Subcutaneous adipose tissue (tissue), 4 donors: Measurements from ENCODE around the gene FITM2. TPM values are rescaled to one million over a fixed set of nuclear protein-coding genes. Genes with fewer than 3 reads are reported as not detected.

ENCODE experiments used
- total RNA-seq, 4 donors: library from RNA; depleted of rRNA; stranded (reverse); fragments of >200 nt; gene quantifications; one replicate each; pipeline ENCODE4 v1.1.0, GENCODE V29; 2016
- TF ChIP-seq, protein P1 (sequence below): fragments of 450-650 bp; IDR thresholded peaks from one replicate; pipeline ENCODE4 v1.5.1; 2016; ENCODE audit warnings: low read depth, mild to moderate bottlenecking, control low read depth, antibody characterized with exemption, moderate library complexity

FITM2 gene, protein sequence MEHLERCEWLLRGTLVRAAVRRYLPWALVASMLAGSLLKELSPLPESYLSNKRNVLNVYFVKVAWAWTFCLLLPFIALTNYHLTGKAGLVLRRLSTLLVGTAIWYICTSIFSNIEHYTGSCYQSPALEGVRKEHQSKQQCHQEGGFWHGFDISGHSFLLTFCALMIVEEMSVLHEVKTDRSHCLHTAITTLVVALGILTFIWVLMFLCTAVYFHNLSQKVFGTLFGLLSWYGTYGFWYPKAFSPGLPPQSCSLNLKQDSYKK
- total RNA-seq = 10 to 100 TPM; 10.9 to 37.3 (median 24.0) TPM

DNA sequence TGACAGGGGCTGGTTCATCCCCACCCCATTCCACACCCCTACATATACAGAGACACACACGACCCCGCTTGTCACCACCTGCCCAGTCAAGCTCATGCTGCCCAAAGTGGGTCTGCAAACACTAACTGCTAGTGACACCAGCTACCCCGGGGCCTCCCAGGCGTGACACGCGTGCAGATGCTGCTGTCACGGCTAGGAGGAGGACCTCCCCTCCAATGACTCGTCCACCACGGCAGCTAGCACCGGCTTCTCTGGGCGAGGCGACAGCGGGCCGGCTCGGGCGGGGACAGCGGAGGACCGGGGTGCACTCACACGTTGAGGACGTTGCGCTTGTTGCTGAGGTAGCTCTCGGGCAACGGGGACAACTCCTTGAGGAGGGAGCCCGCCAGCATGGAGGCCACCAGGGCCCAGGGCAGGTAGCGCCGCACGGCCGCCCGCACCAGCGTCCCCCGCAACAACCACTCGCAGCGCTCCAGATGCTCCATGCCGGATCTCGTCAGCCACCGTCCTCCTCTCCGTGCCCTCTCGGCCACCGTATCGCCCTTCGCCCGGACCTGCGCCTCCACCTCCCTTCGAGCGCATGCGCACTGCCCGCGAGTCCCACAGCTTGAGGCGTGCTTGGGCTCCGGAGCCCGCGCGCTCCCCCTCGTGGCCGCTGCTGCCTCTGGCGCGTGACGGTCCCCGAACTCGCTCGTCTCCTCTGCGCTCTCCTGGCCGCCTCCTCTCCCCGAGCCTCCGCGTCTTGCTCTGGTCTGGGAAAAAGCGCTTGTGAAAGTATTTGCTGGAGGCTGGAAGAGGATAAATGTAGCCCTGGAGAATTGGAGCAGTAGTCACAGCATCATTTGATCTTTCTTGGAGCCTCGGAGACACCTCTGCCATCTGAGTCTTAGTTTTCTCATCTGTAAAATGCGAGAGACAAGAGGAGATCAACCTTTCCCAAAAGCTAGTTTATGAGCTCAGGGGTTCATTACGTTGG lies at the start of gene FITM2:
FITM2 (minus strand) TSS at position 539 of the 976 bp plus-strand sequence; CDS start at position 485, 54 bp downstream.
- TF ChIP-seq, protein P1, sequence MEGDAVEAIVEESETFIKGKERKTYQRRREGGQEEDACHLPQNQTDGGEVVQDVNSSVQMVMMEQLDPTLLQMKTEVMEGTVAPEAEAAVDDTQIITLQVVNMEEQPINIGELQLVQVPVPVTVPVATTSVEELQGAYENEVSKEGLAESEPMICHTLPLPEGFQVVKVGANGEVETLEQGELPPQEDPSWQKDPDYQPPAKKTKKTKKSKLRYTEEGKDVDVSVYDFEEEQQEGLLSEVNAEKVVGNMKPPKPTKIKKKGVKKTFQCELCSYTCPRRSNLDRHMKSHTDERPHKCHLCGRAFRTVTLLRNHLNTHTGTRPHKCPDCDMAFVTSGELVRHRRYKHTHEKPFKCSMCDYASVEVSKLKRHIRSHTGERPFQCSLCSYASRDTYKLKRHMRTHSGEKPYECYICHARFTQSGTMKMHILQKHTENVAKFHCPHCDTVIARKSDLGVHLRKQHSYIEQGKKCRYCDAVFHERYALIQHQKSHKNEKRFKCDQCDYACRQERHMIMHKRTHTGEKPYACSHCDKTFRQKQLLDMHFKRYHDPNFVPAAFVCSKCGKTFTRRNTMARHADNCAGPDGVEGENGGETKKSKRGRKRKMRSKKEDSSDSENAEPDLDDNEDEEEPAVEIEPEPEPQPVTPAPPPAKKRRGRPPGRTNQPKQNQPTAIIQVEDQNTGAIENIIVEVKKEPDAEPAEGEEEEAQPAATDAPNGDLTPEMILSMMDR = no peak

DNA sequence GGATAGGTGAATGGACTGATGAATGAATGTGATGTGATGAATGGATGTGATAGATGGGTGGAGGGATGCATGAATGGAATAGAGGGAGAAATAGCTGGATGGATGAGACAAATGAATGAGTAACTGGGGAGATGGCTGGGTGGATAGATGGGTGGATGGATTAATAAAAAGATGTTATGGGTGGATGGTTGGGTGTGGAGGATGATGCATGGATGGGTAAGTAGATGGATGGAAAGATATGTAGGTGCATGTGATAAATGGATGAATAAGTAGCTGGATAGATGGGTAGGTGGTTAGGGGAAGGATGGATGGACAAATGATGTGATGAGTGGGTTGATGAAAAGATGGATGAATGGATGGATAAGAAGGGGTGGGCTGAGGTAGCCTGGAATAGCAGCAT lies 49.2 kb upstream of the FITM2 start:
- TF ChIP-seq, protein P1 = no peak

- TF ChIP-seq, protein P1 = no peak
These were observed 47.8 kb upstream of the FITM2 start for GRCh38 chr20:44358776-44359175.

GRCh38 chr20:44357555-44358125 lies 46.6 kb upstream of the FITM2 start:
- TF ChIP-seq, protein P1 = no peak

DNA sequence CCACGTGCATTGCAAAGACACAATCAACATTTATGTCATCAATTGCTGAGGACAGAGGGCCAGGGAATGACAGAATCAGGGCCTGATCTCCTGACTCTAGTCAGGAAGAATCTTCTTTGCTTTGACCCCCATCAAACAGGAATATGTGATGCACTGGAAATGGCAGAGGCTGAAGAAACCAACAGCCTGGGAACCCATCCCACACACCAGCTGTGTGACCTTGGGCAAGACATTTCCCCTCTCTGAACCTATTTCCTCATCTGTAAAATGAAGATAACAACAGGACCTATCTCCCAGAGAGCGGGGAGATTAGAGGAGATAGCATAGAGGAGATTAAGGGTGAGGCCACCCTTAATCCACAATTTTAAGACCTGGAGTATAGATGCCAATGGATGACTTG lies 46.0 kb upstream of the FITM2 start:
- TF ChIP-seq, protein P1 = no peak

GRCh38 chr20:44356353-44356723 lies 45.3 kb upstream of the FITM2 start:
- TF ChIP-seq, protein P1 = no peak
